HG03521 (cell line): ENCODE measurements around the gene PLBD2.

Experiments
- ATAC-seq: cut with Tn5 transposase; IDR thresholded peaks from one replicate; pipeline ENCODE4 v1.9.1; 2021; ENCODE audit warnings: mild to moderate bottlenecking, moderate library complexity; ENCODE audit not compliant: unreplicated experiment

Gene PLBD2

GRCh38 chr12:113358381-113359132, at the start of gene PLBD2:
PLBD2 (plus strand) TSS chr12:113358587; CDS start chr12:113358601, 14 bp downstream.
- peak; percentile 95 for ATAC-seq

GRCh38 chr12:113310489-113310888, 47.9 kb upstream of the PLBD2 start:
- ATAC-seq = no peak

GRCh38 chr12:113314121-113314529, 44.3 kb upstream of the PLBD2 start:
- no peak for ATAC-seq

- ATAC-seq = no peak
Measured at GRCh38 chr12:113315358-113315757, 43.0 kb upstream of the PLBD2 start.

- no peak for ATAC-seq
Measured at GRCh38 chr12:113316155-113316554, 42.2 kb upstream of the PLBD2 start.

- no peak for ATAC-seq
Measured at GRCh38 chr12:113317122-113317521, 41.3 kb upstream of the PLBD2 start.

GRCh38 chr12:113318046-113318656, 40.2 kb upstream of the PLBD2 start:
- no peak for ATAC-seq

- no peak for ATAC-seq
Measured at GRCh38 chr12:113318900-113319628, 39.3 kb upstream of the PLBD2 start.

- ATAC-seq = no peak
Measured at GRCh38 chr12:113320401-113320800, 38.0 kb upstream of the PLBD2 start.

GRCh38 chr12:113322343-113322742, 36.0 kb upstream of the PLBD2 start:
- ATAC-seq = no peak

GRCh38 chr12:113325916-113326315, 32.5 kb upstream of the PLBD2 start:
- no peak for ATAC-seq

- no peak for ATAC-seq
Measured at GRCh38 chr12:113326775-113327395, 31.5 kb upstream of the PLBD2 start.

GRCh38 chr12:113328368-113328889, 30.0 kb upstream of the PLBD2 start:
- no peak for ATAC-seq

GRCh38 chr12:113329022-113329790, 29.2 kb upstream of the PLBD2 start:
- no peak for ATAC-seq

GRCh38 chr12:113329791-113330417, 28.5 kb upstream of the PLBD2 start:
- no peak for ATAC-seq

- ATAC-seq = no peak
Measured at GRCh38 chr12:113330505-113330904, 27.9 kb upstream of the PLBD2 start.

- no peak for ATAC-seq
Measured at GRCh38 chr12:113332688-113333417, 25.5 kb upstream of the PLBD2 start.

- no peak for ATAC-seq
Measured at GRCh38 chr12:113333418-113333750, 25.0 kb upstream of the PLBD2 start.
